A673 (cell line): ENCODE measurements around the gene GAB1.

ENCODE experiments used
- EZH2 ChIP-seq: fragments of 200-600 bp; sonication (generic); IDR thresholded peaks from 2 replicates; pipeline ENCODE4 v1.6.1; 2017; ENCODE audit warnings: borderline replicate concordance, low read depth, mild to moderate bottlenecking, mixed read lengths, antibody characterized with exemption, low read length; ENCODE audit not compliant: poor library complexity, severe bottlenecking
- TF ChIP-seq, protein P1 (sequence below): fragments of 300-800, 200-600 bp; sonication (generic); conservative IDR thresholded peaks from 2 replicates; pipeline ENCODE4 v1.5.1; 2017; ENCODE audit warnings: low read depth, mild to moderate bottlenecking, antibody characterized with exemption, low read length, moderate library complexity, mixed read lengths

- TF ChIP-seq, protein P1, sequence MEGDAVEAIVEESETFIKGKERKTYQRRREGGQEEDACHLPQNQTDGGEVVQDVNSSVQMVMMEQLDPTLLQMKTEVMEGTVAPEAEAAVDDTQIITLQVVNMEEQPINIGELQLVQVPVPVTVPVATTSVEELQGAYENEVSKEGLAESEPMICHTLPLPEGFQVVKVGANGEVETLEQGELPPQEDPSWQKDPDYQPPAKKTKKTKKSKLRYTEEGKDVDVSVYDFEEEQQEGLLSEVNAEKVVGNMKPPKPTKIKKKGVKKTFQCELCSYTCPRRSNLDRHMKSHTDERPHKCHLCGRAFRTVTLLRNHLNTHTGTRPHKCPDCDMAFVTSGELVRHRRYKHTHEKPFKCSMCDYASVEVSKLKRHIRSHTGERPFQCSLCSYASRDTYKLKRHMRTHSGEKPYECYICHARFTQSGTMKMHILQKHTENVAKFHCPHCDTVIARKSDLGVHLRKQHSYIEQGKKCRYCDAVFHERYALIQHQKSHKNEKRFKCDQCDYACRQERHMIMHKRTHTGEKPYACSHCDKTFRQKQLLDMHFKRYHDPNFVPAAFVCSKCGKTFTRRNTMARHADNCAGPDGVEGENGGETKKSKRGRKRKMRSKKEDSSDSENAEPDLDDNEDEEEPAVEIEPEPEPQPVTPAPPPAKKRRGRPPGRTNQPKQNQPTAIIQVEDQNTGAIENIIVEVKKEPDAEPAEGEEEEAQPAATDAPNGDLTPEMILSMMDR, result no peak
- no peak for TF ChIP-seq EZH2
Observed at GRCh38 chr4:143339497-143339896, 2.8 kb downstream of the GAB1 start.
